ENCODE measurements around the gene PRKAR2B. TPM values are rescaled to one million over a fixed set of nuclear protein-coding genes. Genes with fewer than 3 reads are reported as not detected.
A peak's percentile ranks its signal among the peaks of the same experiment; 100 is the strongest.

Gene PRKAR2B
- polyA plus RNA-seq (2013) = 48.6 TPM

GRCh38 chr7:107044347-107045194 is at the start of gene PRKAR2B:
Gene PRKAR2B (plus strand): TSS chr7:107044705. CDS start chr7:107044908, 203 bp downstream.
- ChIA-PET POLR2A (interaction anchor here (0.5 kb wide), 1 partner anchor 142 kb away, joined by 4 read pairs; no protein-coding TSS in a partner anchor), CTCF (no interaction called here)
- Histone ChIP-seq H3K4me1 (ENCODE audit: control extremely low read depth in 1 of 4, control insufficient read depth in 4 of 4, insufficient read depth in 4 of 4, low read length in 3 of 4) (peaks cover 5 to 27% (median 16%) of the 10 kb centered on the region in 4 experiments), H3K4me3 (ENCODE audit: control insufficient read depth in 1 of 7, extremely low read depth in 1 of 7, insufficient read depth in 4 of 7, low read depth in 2 of 7, low read length in 6 of 7) (peak within 1 kb of the TSS; percentile 64 to 90 (median 85)), H3K27me3 (replicated peaks in 2 of 5; ENCODE audit: control insufficient read depth in 4 of 5, insufficient read depth in 5 of 5, low read length in 4 of 5) (no peaks in the 10 kb centered on the region), H3K27ac (ENCODE audit: insufficient read depth in 1 of 2, low read depth in 1 of 2, low read length in 2 of 2, poor library complexity in 1 of 2, severe bottlenecking in 2 of 2) (peak within 1 kb of the TSS; percentile 28 to 74), H3K36me3 (ENCODE audit: control insufficient read depth in 4 of 4, insufficient read depth in 4 of 4, low read length in 3 of 4) (no peaks in the 10 kb centered on the region), H3K9me3 (ENCODE audit: control extremely low read depth in 1 of 5, control insufficient read depth in 4 of 5, insufficient read depth in 2 of 5, low read depth in 1 of 5, low read length in 4 of 5) (no peaks in the 10 kb centered on the region)
- DNase-seq = peak; percentile 82 to 91 (median 91)
- WGBS (ENCODE audit: insufficient coverage) = under 1% methylated on average over 79 of the region's 110 CpGs

- H3K36me3 ChIP-seq (ENCODE audit: control insufficient read depth in 4 of 4, insufficient read depth in 4 of 4, low read length in 3 of 4) = no peaks in the 10 kb centered on the region
- ChIA-PET CTCF (no interaction called here), POLR2A (no interaction called here)
- H3K4me1 ChIP-seq (ENCODE audit: control extremely low read depth in 1 of 4, control insufficient read depth in 4 of 4, insufficient read depth in 4 of 4, low read length in 3 of 4) = peaks cover 0 to 6% (median 0%) of the 10 kb centered on the region in 4 experiments
- 99% methylated on average over 7 of the region's 7 CpGs for WGBS (ENCODE audit: insufficient coverage)
- DNase-seq = no peak
- H3K9me3 ChIP-seq (ENCODE audit: control extremely low read depth in 1 of 5, control insufficient read depth in 4 of 5, insufficient read depth in 2 of 5, low read depth in 1 of 5, low read length in 4 of 5) = no peaks in the 10 kb centered on the region
- H3K27ac ChIP-seq (ENCODE audit: insufficient read depth in 1 of 2, low read depth in 1 of 2, low read length in 2 of 2, poor library complexity in 1 of 2, severe bottlenecking in 2 of 2) = no peak overlapping the region
- H3K27me3 ChIP-seq (replicated peaks in 2 of 5; ENCODE audit: control insufficient read depth in 4 of 5, insufficient read depth in 5 of 5, low read length in 4 of 5) = no peaks in the 10 kb centered on the region
- no peak overlapping the region for H3K4me3 ChIP-seq (ENCODE audit: control insufficient read depth in 1 of 7, extremely low read depth in 1 of 7, insufficient read depth in 4 of 7, low read depth in 2 of 7, low read length in 6 of 7)
Observed at GRCh38 chr7:106994833-106995232, 49.7 kb upstream of the PRKAR2B start.

- POLR2A ChIA-PET = no interaction called here
Observed at GRCh38 chr7:106997487-106998271, 46.8 kb upstream of the PRKAR2B start.

DNA sequence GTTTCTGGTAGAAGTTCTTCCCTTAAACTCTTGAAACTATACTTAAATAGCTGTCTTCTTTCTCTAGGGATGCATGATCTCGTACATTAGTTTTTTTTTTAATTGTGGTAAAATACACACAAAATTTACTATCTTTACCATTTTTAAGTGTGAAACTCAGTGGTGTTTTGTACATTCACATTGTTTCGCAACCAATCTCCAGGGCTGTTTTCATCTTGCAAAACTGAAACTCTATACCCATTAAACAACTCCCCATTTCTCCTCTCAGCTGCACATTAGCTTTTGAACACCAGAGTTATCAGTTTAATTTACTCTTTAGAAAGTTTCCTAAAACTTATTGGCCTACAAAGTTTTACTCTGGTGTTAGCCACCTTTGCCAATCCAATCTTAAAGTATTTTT is 45.5 kb upstream of the PRKAR2B start:
- no CpG with 5 or more reads among the region's 2 CpGs for WGBS (ENCODE audit: insufficient coverage)
- Histone ChIP-seq H3K4me1 (ENCODE audit: control extremely low read depth in 1 of 4, control insufficient read depth in 4 of 4, insufficient read depth in 4 of 4, low read length in 3 of 4) (no peaks in the 10 kb centered on the region), H3K36me3 (ENCODE audit: control insufficient read depth in 4 of 4, insufficient read depth in 4 of 4, low read length in 3 of 4) (no peaks in the 10 kb centered on the region), H3K27ac (ENCODE audit: insufficient read depth in 1 of 2, low read depth in 1 of 2, low read length in 2 of 2, poor library complexity in 1 of 2, severe bottlenecking in 2 of 2) (no peak overlapping the region), H3K4me3 (ENCODE audit: control insufficient read depth in 1 of 7, extremely low read depth in 1 of 7, insufficient read depth in 4 of 7, low read depth in 2 of 7, low read length in 6 of 7) (no peak overlapping the region), H3K9me3 (ENCODE audit: control extremely low read depth in 1 of 5, control insufficient read depth in 4 of 5, insufficient read depth in 2 of 5, low read depth in 1 of 5, low read length in 4 of 5) (no peaks in the 10 kb centered on the region), H3K27me3 (replicated peaks in 2 of 5; ENCODE audit: control insufficient read depth in 4 of 5, insufficient read depth in 5 of 5, low read length in 4 of 5) (no peaks in the 10 kb centered on the region)
- CTCF ChIA-PET = no interaction called here
- DNase-seq = no peak
- POLR2A ChIA-PET = no interaction called here

More at GRCh38 chr7:106997487-106998271, 46.8 kb upstream of the PRKAR2B start:
- H3K27ac ChIP-seq (ENCODE audit: insufficient read depth in 1 of 2, low read depth in 1 of 2, low read length in 2 of 2, poor library complexity in 1 of 2, severe bottlenecking in 2 of 2) = no peak overlapping the region
- no peaks in the 10 kb centered on the region for H3K9me3 ChIP-seq (ENCODE audit: control extremely low read depth in 1 of 5, control insufficient read depth in 4 of 5, insufficient read depth in 2 of 5, low read depth in 1 of 5, low read length in 4 of 5)
- peaks cover 0 to 3% (median 0%) of the 10 kb centered on the region in 4 experiments for H3K4me1 ChIP-seq (ENCODE audit: control extremely low read depth in 1 of 4, control insufficient read depth in 4 of 4, insufficient read depth in 4 of 4, low read length in 3 of 4)
- H3K36me3 ChIP-seq (ENCODE audit: control insufficient read depth in 4 of 4, insufficient read depth in 4 of 4, low read length in 3 of 4) = no peaks in the 10 kb centered on the region
- no peak for DNase-seq
- CTCF ChIA-PET = no interaction called here
- H3K4me3 ChIP-seq (ENCODE audit: control insufficient read depth in 1 of 7, extremely low read depth in 1 of 7, insufficient read depth in 4 of 7, low read depth in 2 of 7, low read length in 6 of 7) = no peak overlapping the region
- H3K27me3 ChIP-seq (replicated peaks in 2 of 5; ENCODE audit: control insufficient read depth in 4 of 5, insufficient read depth in 5 of 5, low read length in 4 of 5) = no peaks in the 10 kb centered on the region
- 96% methylated on average over 4 of the region's 5 CpGs for WGBS (ENCODE audit: insufficient coverage)

GRCh38 chr7:107001490-107001889 is 43.0 kb upstream of the PRKAR2B start:
- peak in 1 of 3 donors; percentile 42 for DNase-seq
- no peaks in the 10 kb centered on the region for H3K36me3 ChIP-seq (ENCODE audit: control insufficient read depth in 4 of 4, insufficient read depth in 4 of 4, low read length in 3 of 4)
- no peaks in the 10 kb centered on the region for H3K4me1 ChIP-seq (ENCODE audit: control extremely low read depth in 1 of 4, control insufficient read depth in 4 of 4, insufficient read depth in 4 of 4, low read length in 3 of 4)
- no peaks in the 10 kb centered on the region for H3K27me3 ChIP-seq (replicated peaks in 2 of 5; ENCODE audit: control insufficient read depth in 4 of 5, insufficient read depth in 5 of 5, low read length in 4 of 5)
- ChIA-PET CTCF (interaction anchor here (1.1 to 1.6 kb wide), 4 partner anchors 36 to 208 kb away, joined by 3 to 5 read pairs (median 3); no protein-coding TSS in a partner anchor), POLR2A (no interaction called here)
- no peaks in the 10 kb centered on the region for H3K9me3 ChIP-seq (ENCODE audit: control extremely low read depth in 1 of 5, control insufficient read depth in 4 of 5, insufficient read depth in 2 of 5, low read depth in 1 of 5, low read length in 4 of 5)
- H3K4me3 ChIP-seq (ENCODE audit: control insufficient read depth in 1 of 7, extremely low read depth in 1 of 7, insufficient read depth in 4 of 7, low read depth in 2 of 7, low read length in 6 of 7) = no peak overlapping the region
- no peak overlapping the region for H3K27ac ChIP-seq (ENCODE audit: insufficient read depth in 1 of 2, low read depth in 1 of 2, low read length in 2 of 2, poor library complexity in 1 of 2, severe bottlenecking in 2 of 2)
- WGBS (ENCODE audit: insufficient coverage) = 83% methylated on average over 1 of the region's 2 CpGs

GRCh38 chr7:107002126-107002525 is 42.4 kb upstream of the PRKAR2B start:
- Histone ChIP-seq H3K4me3 (ENCODE audit: control insufficient read depth in 1 of 7, extremely low read depth in 1 of 7, insufficient read depth in 4 of 7, low read depth in 2 of 7, low read length in 6 of 7) (no peak overlapping the region), H3K9me3 (ENCODE audit: control extremely low read depth in 1 of 5, control insufficient read depth in 4 of 5, insufficient read depth in 2 of 5, low read depth in 1 of 5, low read length in 4 of 5) (no peaks in the 10 kb centered on the region), H3K27ac (ENCODE audit: insufficient read depth in 1 of 2, low read depth in 1 of 2, low read length in 2 of 2, poor library complexity in 1 of 2, severe bottlenecking in 2 of 2) (no peak overlapping the region), H3K27me3 (replicated peaks in 2 of 5; ENCODE audit: control insufficient read depth in 4 of 5, insufficient read depth in 5 of 5, low read length in 4 of 5) (no peaks in the 10 kb centered on the region), H3K4me1 (ENCODE audit: control extremely low read depth in 1 of 4, control insufficient read depth in 4 of 4, insufficient read depth in 4 of 4, low read length in 3 of 4) (peaks cover 0 to 3% (median 2%) of the 10 kb centered on the region in 4 experiments), H3K36me3 (ENCODE audit: control insufficient read depth in 4 of 4, insufficient read depth in 4 of 4, low read length in 3 of 4) (no peaks in the 10 kb centered on the region)
- CTCF ChIA-PET = interaction anchor here (0.6 to 1.4 kb wide), 2 partner anchors 35 to 65 kb away, joined by 3 to 4 read pairs; no protein-coding TSS in a partner anchor
- no peak for DNase-seq
- WGBS (ENCODE audit: insufficient coverage) = 91% methylated on average over 4 of the region's 4 CpGs
- POLR2A ChIA-PET = no interaction called here
